ENCODE measurements around the gene TMEM201. TPM values are rescaled to one million over a fixed set of nuclear protein-coding genes. Genes with fewer than 3 reads are reported as not detected.

The TMEM201 gene
- total RNA-seq, 2 donors from 2014 or later: 11.2 to 15.0 TPM

- no peak for TF ChIP-seq CTCF (IDR thresholded peaks at IDR 0.05)
- Histone ChIP-seq H3K36me3 (peaks cover 3% of the 10 kb centered on the region), H3K9me3 (no peaks in the 10 kb centered on the region), H3K4me1 (ENCODE audit: control insufficient read depth in 1 of 2, low read depth in 2 of 2) (no peaks in the 10 kb centered on the region), H3K27ac (no peak overlapping the region), H3K4me3 (no peak overlapping the region), H3K27me3 (replicated peaks; ENCODE audit: insufficient read depth) (no peaks in the 10 kb centered on the region)
- no peak for DNase-seq (ENCODE audit: low spot score)
- ATAC-seq (ENCODE audit: insufficient number of reproducible peaks, low FRiP score, low read depth): no peak
Measured at GRCh38 chr1:9603766-9604753, 15.3 kb downstream of the TMEM201 start.

- Histone ChIP-seq H3K4me3 (no peak overlapping the region), H3K9me3 (no peaks in the 10 kb centered on the region), H3K27ac (no peak overlapping the region), H3K4me1 (ENCODE audit: control insufficient read depth in 1 of 2, low read depth in 2 of 2) (no peaks in the 10 kb centered on the region), H3K27me3 (replicated peaks; ENCODE audit: insufficient read depth) (no peaks in the 10 kb centered on the region), H3K36me3 (peaks cover 9% of the 10 kb centered on the region)
- no peak for TF ChIP-seq CTCF (IDR thresholded peaks at IDR 0.05)
- DNase-seq (ENCODE audit: low spot score) (no peak), ATAC-seq (ENCODE audit: insufficient number of reproducible peaks, low FRiP score, low read depth) (no peak)
Measured at GRCh38 chr1:9604836-9605235, 16.1 kb downstream of the TMEM201 start.

- no peaks in the 10 kb centered on the region for H3K27me3 ChIP-seq (replicated peaks; ENCODE audit: insufficient read depth)
- no peak overlapping the region for H3K27ac ChIP-seq
- no peak for TF ChIP-seq CTCF (IDR thresholded peaks at IDR 0.05)
- DNase-seq (ENCODE audit: low spot score) (no peak), ATAC-seq (ENCODE audit: insufficient number of reproducible peaks, low FRiP score, low read depth) (no peak)
- H3K4me1 ChIP-seq (ENCODE audit: control insufficient read depth in 1 of 2, low read depth in 2 of 2): no peaks in the 10 kb centered on the region
- H3K36me3 ChIP-seq: peaks cover 14% of the 10 kb centered on the region
- H3K9me3 ChIP-seq: no peaks in the 10 kb centered on the region
- H3K4me3 ChIP-seq: no peak overlapping the region
Measured at GRCh38 chr1:9605946-9606455, 17.3 kb downstream of the TMEM201 start.

- DNase-seq (ENCODE audit: low spot score) (no peak), ATAC-seq (ENCODE audit: insufficient number of reproducible peaks, low FRiP score, low read depth) (no peak)
- no peaks in the 10 kb centered on the region for H3K27me3 ChIP-seq (replicated peaks; ENCODE audit: insufficient read depth)
- H3K9me3 ChIP-seq: no peaks in the 10 kb centered on the region
- H3K36me3 ChIP-seq: peaks cover 14% of the 10 kb centered on the region
- no peak for TF ChIP-seq CTCF (IDR thresholded peaks at IDR 0.05)
- H3K4me1 ChIP-seq (ENCODE audit: control insufficient read depth in 1 of 2, low read depth in 2 of 2): no peaks in the 10 kb centered on the region
- H3K27ac ChIP-seq: no peak overlapping the region
- H3K4me3 ChIP-seq: no peak overlapping the region
Measured at GRCh38 chr1:9606458-9606857, 17.7 kb downstream of the TMEM201 start.

GRCh38 chr1:9606948-9607347 is 18.2 kb downstream of the TMEM201 start:
- DNase-seq (ENCODE audit: low spot score): no peak
- no peaks in the 10 kb centered on the region for H3K27me3 ChIP-seq (replicated peaks; ENCODE audit: insufficient read depth)
- peaks cover 14% of the 10 kb centered on the region for H3K36me3 ChIP-seq
- no peak for ATAC-seq (ENCODE audit: insufficient number of reproducible peaks, low FRiP score, low read depth)
- no peaks in the 10 kb centered on the region for H3K4me1 ChIP-seq (ENCODE audit: control insufficient read depth in 1 of 2, low read depth in 2 of 2)
- TF ChIP-seq CTCF (IDR thresholded peaks at IDR 0.05): no peak
- H3K4me3 ChIP-seq: no peak overlapping the region
- no peaks in the 10 kb centered on the region for H3K9me3 ChIP-seq
- H3K27ac ChIP-seq: no peak overlapping the region
